H9 (cell line): ENCODE results near the gene HS6ST2. TPM values are rescaled to one million over a fixed set of nuclear protein-coding genes. Genes with fewer than 3 reads are reported as not detected.

Experiments used
- DNase-seq: peaks from one replicate; pipeline ENCODE4 v3.0.0-alpha.2; 2017
- H2AFZ ChIP-seq: one replicate; pipeline ENCODE4 v1.6.1; 2013; ENCODE audit warnings: mild to moderate bottlenecking, low read length, control low read depth, moderate library complexity
- H2AK5ac ChIP-seq: 2 replicates; pipeline ENCODE4 v1.6.1; 2013; ENCODE audit warnings: low read length, control low read depth, mixed read lengths; ENCODE audit not compliant: insufficient read length
- H2BK120ac ChIP-seq: one replicate; pipeline ENCODE4 v1.6.1; 2013; ENCODE audit warnings: low read depth, mild to moderate bottlenecking, low read length, control low read depth, inconsistent platforms; ENCODE audit not compliant: poor library complexity, severe bottlenecking
- H2BK12ac ChIP-seq: 2 replicates; pipeline ENCODE4 v1.6.1; 2013; ENCODE audit warnings: low read length, control low read depth, mixed read lengths, low read depth; ENCODE audit not compliant: insufficient read length
- H2BK15ac ChIP-seq: 2 replicates; pipeline ENCODE4 v1.6.1; 2013; ENCODE audit warnings: low read depth, low read length, control low read depth
- H2BK20ac ChIP-seq: one replicate; pipeline ENCODE4 v1.6.1; 2013; ENCODE audit warnings: low read depth, mild to moderate bottlenecking, low read length, control low read depth, inconsistent platforms; ENCODE audit not compliant: poor library complexity, severe bottlenecking
- H2BK5ac ChIP-seq: 2 replicates; pipeline ENCODE4 v1.6.1; 2013; ENCODE audit warnings: low read length, control low read depth, mixed read lengths; ENCODE audit not compliant: insufficient read length
- H3K14ac ChIP-seq: 2 replicates; pipeline ENCODE4 v1.6.1; 2013; ENCODE audit warnings: low read length, control low read depth; ENCODE audit not compliant: insufficient read depth
- H3K18ac ChIP-seq: 2 replicates; pipeline ENCODE4 v1.6.1; 2013; ENCODE audit warnings: low read depth, mild to moderate bottlenecking, mixed read lengths, low read length, control low read depth; ENCODE audit not compliant: insufficient read length
- H3K23ac ChIP-seq: 2 replicates; pipeline ENCODE4 v1.6.1; 2013; ENCODE audit warnings: low read length, control low read depth, mixed read lengths, low read depth; ENCODE audit not compliant: insufficient read length
- H3K23me2 ChIP-seq: 2 replicates; pipeline ENCODE4 v1.6.1; 2013; ENCODE audit warnings: low read depth, mild to moderate bottlenecking, mixed read lengths, low read length, control low read depth; ENCODE audit not compliant: insufficient read length, poor library complexity, severe bottlenecking
- H3K27ac ChIP-seq: 2 replicates; pipeline ENCODE4 v1.5.1; 2013; ENCODE audit warnings: low read length, control low read depth, mixed read lengths, low read depth; ENCODE audit not compliant: insufficient read length
- H3K27me3 ChIP-seq: 2 replicates; pipeline ENCODE4 v1.6.1; 2013; ENCODE audit warnings: low read length, control low read depth, inconsistent platforms; ENCODE audit not compliant: insufficient read depth
- H3K4ac ChIP-seq: 2 replicates; pipeline ENCODE4 v1.6.1; 2013; ENCODE audit warnings: low read depth, mild to moderate bottlenecking, control low read depth, inconsistent platforms, low read length, moderate library complexity
- H3K4me1 ChIP-seq: 2 replicates; pipeline ENCODE4 v1.6.1; 2013; ENCODE audit warnings: low read length, control low read depth, inconsistent platforms; ENCODE audit not compliant: insufficient read depth
- H3K4me2 ChIP-seq: 2 replicates; pipeline ENCODE4 v1.6.1; 2013; ENCODE audit warnings: low read length, control low read depth, mixed read lengths; ENCODE audit not compliant: insufficient read length, insufficient read depth
- H3K56ac ChIP-seq: 2 replicates; pipeline ENCODE4 v1.6.1; 2013; ENCODE audit warnings: low read depth, mild to moderate bottlenecking, mixed read lengths, low read length, control low read depth; ENCODE audit not compliant: insufficient read length
- H3K79me1 ChIP-seq: 2 replicates; pipeline ENCODE4 v1.6.1; 2013; ENCODE audit warnings: low read depth, mild to moderate bottlenecking, moderate library complexity, low read length, control low read depth, inconsistent platforms; ENCODE audit not compliant: insufficient read depth, poor library complexity, severe bottlenecking
- H3K79me2 ChIP-seq: 2 replicates; pipeline ENCODE4 v1.6.1; 2013; ENCODE audit warnings: low read length, control low read depth, inconsistent platforms; ENCODE audit not compliant: insufficient read depth
- H3K9ac ChIP-seq: 2 replicates; pipeline ENCODE4 v1.6.1; 2013; ENCODE audit warnings: low read length, control low read depth, mixed read lengths; ENCODE audit not compliant: insufficient read length; ENCODE audit errors: extremely low read depth
- H3K9me3 ChIP-seq: one replicate; pipeline ENCODE4 v1.6.1; 2013; ENCODE audit warnings: low read depth, low read length, inconsistent platforms; ENCODE audit not compliant: control insufficient read depth
- H3T11ph ChIP-seq: one replicate; pipeline ENCODE4 v1.6.1; 2013; ENCODE audit warnings: mild to moderate bottlenecking, low read length, control low read depth, inconsistent platforms
- H4K20me1 ChIP-seq: one replicate; pipeline ENCODE4 v1.6.1; 2013; ENCODE audit not compliant: control insufficient read depth, insufficient read length, insufficient read depth
- H4K5ac ChIP-seq: 2 replicates; pipeline ENCODE4 v1.6.1; 2013; ENCODE audit warnings: low read depth, mild to moderate bottlenecking, mixed read lengths, low read length, control low read depth; ENCODE audit not compliant: insufficient read length
- H4K8ac ChIP-seq: replicated peaks from 2 replicates; pipeline ENCODE4 v1.6.1; 2013; ENCODE audit warnings: low read length, control low read depth, mixed read lengths, low read depth; ENCODE audit not compliant: insufficient read length
- H4K91ac ChIP-seq: 2 replicates; pipeline ENCODE4 v1.6.1; 2013; ENCODE audit warnings: low read depth, mild to moderate bottlenecking, moderate library complexity, mixed read lengths, low read length, control low read depth; ENCODE audit not compliant: insufficient read length
- H3K27ac Mint-ChIP-seq, 3 experiments: 2 replicates in 2 of 3; 3 replicates in 1 of 3; pipeline ENCODE4 v1.8.0; 2020 to 2021; ENCODE audit warnings: mixed read lengths in 3 of 3, mild to moderate bottlenecking in 1 of 3, moderate library complexity in 1 of 3
- H3K27me3 Mint-ChIP-seq: 2 replicates; pipeline ENCODE4 v1.8.0; 2021; ENCODE audit warnings: low read depth, mild to moderate bottlenecking, moderate library complexity, mixed read lengths
- H3K36me3 Mint-ChIP-seq, 3 experiments: 2 replicates in 2 of 3; 3 replicates in 1 of 3; pipeline ENCODE4 v1.8.0; 2020 to 2021; ENCODE audit warnings: low read depth in 3 of 3, mixed read lengths in 3 of 3; ENCODE audit not compliant: insufficient read depth in 1 of 3
- H3K4me1 Mint-ChIP-seq, 2 experiments: 2 replicates each; pipeline ENCODE4 v1.8.0; 2020; ENCODE audit warnings: mixed read lengths in 2 of 2
- H3K4me3 Mint-ChIP-seq, 2 experiments: 2 replicates in 1 of 2; 3 replicates in 1 of 2; pipeline ENCODE4 v1.8.0; 2020 to 2021; ENCODE audit warnings: mild to moderate bottlenecking in 2 of 2, mixed read lengths in 2 of 2, moderate library complexity in 1 of 2
- H3K9me3 Mint-ChIP-seq, 2 experiments: 2 replicates in 1 of 2; 3 replicates in 1 of 2; pipeline ENCODE4 v1.8.0; 2020; ENCODE audit warnings: mild to moderate bottlenecking in 2 of 2, mixed read lengths in 2 of 2, moderate library complexity in 1 of 2
- CTCF ChIP-seq: fragments of 200-600 bp; sonication (generic); conservative IDR thresholded peaks from 3 replicates; pipeline ENCODE4 v1.8.0; 2021; ENCODE audit warnings: antibody characterized with exemption, mild to moderate bottlenecking
- WGBS: extraction: QIAGEN DNeasy Blood & Tissue Kit; methylation state at CpG from one replicate; pipeline ENCODE4 v1.1.7; 2013; ENCODE audit warnings: missing lambda C conversion rate, low lambda C conversion rate, mixed read lengths; ENCODE audit not compliant: insufficient read length; ENCODE audit errors: extremely low coverage; 5-methylcytosine and 5-hydroxymethylcytosine counted together
- total RNA-seq: library from RNA; stranded (reverse); gene quantifications from 2 replicates; pipeline ENCODE4 v1.2.1, GENCODE V29; 2021

HS6ST2 gene
- total RNA-seq, 1 experiment from 2014 or later: 4.8 TPM

GRCh38 chrX:132685276-132685675, 273.2 kb downstream of the HS6ST2 start:
- H2AK5ac ChIP-seq: no peak overlapping the region
- H3K79me1 ChIP-seq: no peaks in the 10 kb centered on the region
- Mint-ChIP-seq H3K9me3 (peaks cover 2 to 3% of the 10 kb centered on the region in 2 experiments; a peak in 3 of 5 replicates), H3K36me3 (peaks cover 2 to 3% (median 3%) of the 10 kb centered on the region in 3 experiments; a peak in 6 of 7 replicates), H3K27me3 (peaks cover 32% of the 10 kb centered on the region), H3K4me3 (no peak overlapping the region), H3K27ac (no peak overlapping the region), H3K4me1 (peaks cover 15 to 27% of the 10 kb centered on the region in 2 experiments)
- H3K27me3 ChIP-seq: no peaks in the 10 kb centered on the region
- no peak overlapping the region for H2BK15ac ChIP-seq
- no peak overlapping the region for H3K56ac ChIP-seq
- no peak for DNase-seq
- no peak overlapping the region for H2BK5ac ChIP-seq
- no peak overlapping the region for H2BK12ac ChIP-seq
- 0 out of 2 replicates have a peak, but pooled peaks cover 2% of the 10 kb centered on the region for H3K4me1 ChIP-seq
- H4K91ac ChIP-seq: no peak overlapping the region
- no peak overlapping the region for H3K27ac ChIP-seq
- H2BK120ac ChIP-seq: no peak overlapping the region
- H3K9me3 ChIP-seq: no peaks in the 10 kb centered on the region
- WGBS: no CpG with 5 or more reads among the region's 4 CpGs
- H3K4ac ChIP-seq: no peak overlapping the region
- H3T11ph ChIP-seq: no peak overlapping the region
- TF ChIP-seq CTCF: no peak
- H2BK20ac ChIP-seq: no peak overlapping the region
- no peak overlapping the region for H3K23ac ChIP-seq
- H3K23me2 ChIP-seq: no peaks in the 10 kb centered on the region
- H3K9ac ChIP-seq: no peak overlapping the region
- no peaks in the 10 kb centered on the region for H4K20me1 ChIP-seq
- no peak overlapping the region for H4K5ac ChIP-seq
- H4K8ac ChIP-seq: no peak overlapping the region
- H3K79me2 ChIP-seq: no peaks in the 10 kb centered on the region
- H3K18ac ChIP-seq: no peak overlapping the region
- no peak overlapping the region for H2AFZ ChIP-seq
- no peak overlapping the region for H3K14ac ChIP-seq
- no peak overlapping the region for H3K4me2 ChIP-seq
